ENCODE data around the gene CLBA1.

Gene CLBA1

DNA sequence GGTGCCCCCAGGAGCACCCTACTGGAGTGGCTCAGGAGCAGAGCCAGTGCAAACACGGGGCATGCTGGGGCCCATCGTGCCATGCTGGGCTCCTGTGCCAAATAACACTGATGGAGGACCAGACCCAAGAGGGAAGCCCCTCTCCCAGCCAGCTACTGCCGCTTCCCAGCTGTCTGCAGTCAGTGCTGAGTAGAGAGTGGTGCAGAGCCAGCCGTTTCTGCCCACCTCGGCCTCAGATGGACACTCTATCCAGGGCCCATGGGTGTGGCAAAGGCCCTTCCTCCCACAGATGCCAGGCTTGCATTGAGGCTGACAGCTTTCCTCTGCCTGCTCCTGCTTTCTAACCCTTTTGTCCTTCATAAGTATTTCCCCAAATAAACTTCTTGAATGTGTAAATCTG, 13.2 kb downstream of the CLBA1 start:
- no peak for DNase-seq (ENCODE audit: low read depth in 2 of 2)
- TF ChIP-seq, protein P1, sequence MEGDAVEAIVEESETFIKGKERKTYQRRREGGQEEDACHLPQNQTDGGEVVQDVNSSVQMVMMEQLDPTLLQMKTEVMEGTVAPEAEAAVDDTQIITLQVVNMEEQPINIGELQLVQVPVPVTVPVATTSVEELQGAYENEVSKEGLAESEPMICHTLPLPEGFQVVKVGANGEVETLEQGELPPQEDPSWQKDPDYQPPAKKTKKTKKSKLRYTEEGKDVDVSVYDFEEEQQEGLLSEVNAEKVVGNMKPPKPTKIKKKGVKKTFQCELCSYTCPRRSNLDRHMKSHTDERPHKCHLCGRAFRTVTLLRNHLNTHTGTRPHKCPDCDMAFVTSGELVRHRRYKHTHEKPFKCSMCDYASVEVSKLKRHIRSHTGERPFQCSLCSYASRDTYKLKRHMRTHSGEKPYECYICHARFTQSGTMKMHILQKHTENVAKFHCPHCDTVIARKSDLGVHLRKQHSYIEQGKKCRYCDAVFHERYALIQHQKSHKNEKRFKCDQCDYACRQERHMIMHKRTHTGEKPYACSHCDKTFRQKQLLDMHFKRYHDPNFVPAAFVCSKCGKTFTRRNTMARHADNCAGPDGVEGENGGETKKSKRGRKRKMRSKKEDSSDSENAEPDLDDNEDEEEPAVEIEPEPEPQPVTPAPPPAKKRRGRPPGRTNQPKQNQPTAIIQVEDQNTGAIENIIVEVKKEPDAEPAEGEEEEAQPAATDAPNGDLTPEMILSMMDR (IDR thresholded peaks at IDR 0.05; ENCODE audit: low read depth, low read length), result no peak
- no peak overlapping the region for H3K4me3 ChIP-seq (replicated peaks in 1 of 2; ENCODE audit: low read depth in 2 of 2, low read length in 2 of 2)

DNA sequence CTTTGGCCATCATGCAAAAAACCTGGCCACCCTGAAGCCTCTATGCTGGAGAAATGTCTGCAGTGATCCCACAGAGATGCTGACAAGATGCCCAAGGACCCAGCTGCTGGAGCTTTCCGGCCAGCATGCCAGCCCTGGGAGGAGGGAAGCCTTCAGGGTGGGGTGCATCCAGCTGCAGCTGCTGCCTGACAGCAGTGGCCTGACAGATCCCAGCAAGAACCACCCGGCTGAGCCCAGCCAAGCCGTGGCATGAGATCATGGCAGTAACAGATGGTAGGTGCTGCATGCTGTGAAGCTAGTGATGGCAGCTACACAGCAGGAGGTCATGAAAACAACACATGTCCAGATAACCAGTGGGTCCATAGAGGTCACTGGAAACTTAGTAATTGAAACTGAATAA, 13.8 kb downstream of the CLBA1 start:
- TF ChIP-seq, protein P1 (IDR thresholded peaks at IDR 0.05; ENCODE audit: low read depth, low read length), result no peak
- no peak overlapping the region for H3K4me3 ChIP-seq (replicated peaks in 1 of 2; ENCODE audit: low read depth in 2 of 2, low read length in 2 of 2)
- no peak for DNase-seq (ENCODE audit: low read depth in 2 of 2)

DNA sequence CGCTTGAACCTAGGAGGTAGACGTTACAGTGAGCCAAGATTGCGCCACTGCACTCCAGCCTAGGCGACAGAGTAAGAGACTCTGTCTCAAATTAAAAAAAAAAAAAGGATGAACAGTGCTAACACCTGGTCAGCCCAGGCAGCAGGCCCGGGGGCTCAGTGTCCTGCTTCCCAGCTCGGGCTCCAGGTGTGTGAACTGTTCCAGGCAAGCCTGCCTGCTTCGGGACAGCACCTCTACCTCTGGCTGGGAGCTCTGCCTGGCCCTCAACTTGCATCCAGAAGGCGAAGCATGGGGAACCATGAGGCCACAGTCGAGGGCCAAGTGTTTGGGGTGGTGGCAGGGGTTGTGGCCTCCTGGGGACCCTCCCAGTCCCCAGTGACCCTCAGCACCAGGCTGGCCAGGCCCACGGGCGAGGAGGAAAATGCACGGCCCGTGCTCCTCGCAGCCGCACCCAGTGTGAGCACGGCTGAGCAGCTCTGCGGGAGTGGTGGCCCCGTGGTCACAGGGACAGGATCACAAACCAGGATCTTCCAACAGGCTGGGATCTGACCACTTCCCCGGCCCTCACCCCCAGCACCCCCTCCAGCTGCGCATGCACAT, 19.8 kb downstream of the CLBA1 start:
- H3K4me3 ChIP-seq (replicated peaks in 1 of 2; ENCODE audit: low read depth in 2 of 2, low read length in 2 of 2), result no peak overlapping the region
- TF ChIP-seq, protein P1 (IDR thresholded peaks at IDR 0.05; ENCODE audit: low read depth, low read length), result no peak
- DNase-seq (ENCODE audit: low read depth in 2 of 2), result no peak

DNA sequence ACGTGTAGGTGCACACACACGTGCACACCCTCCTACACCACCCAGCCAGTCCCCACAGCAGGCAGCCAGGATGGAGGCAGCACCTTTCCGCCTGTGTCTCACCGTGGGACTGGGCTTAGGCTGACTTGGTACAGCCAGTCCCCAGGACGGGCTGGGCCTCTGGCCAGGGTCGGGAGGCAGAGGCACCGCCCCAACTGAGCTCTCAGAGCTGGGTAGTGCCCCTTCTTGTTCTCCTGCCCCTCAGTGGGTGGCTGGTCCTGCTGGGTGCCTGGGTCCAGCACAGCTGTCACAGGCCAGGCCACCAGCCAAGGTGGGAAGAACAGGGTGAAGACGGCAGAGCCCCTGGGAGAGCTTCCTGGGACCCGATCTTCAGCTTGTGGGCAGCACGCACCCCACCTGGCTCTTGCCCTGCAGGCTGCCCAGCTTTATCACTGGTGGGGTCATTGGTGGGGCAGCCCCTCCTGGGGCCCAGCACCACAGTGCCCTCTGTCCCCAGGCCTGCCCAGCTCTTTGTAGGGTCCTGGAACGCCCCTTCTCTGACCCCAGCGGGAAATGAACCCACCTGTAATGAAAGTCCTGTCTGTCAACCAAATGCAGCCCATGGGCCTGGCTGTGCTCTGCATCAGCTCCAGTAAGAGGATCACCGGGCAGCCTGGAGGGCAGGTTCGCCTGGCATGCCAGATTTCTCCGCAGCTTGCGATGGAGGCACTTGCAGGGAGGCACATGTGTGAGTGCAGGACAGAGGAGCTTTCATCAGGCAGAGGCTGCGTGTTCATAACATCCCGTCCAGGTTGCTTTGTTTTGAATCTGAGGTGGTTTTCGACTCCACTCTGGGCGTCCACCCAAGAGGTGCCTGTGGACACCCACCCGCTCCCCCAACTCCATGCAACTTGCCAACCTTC, 20.6 kb downstream of the CLBA1 start:
- H3K4me3 ChIP-seq (replicated peaks in 1 of 2; ENCODE audit: low read depth in 2 of 2, low read length in 2 of 2), result no peak overlapping the region
- DNase-seq (ENCODE audit: low read depth in 2 of 2), result no peak
- TF ChIP-seq, protein P1 (IDR thresholded peaks at IDR 0.05; ENCODE audit: low read depth, low read length), result no peak

DNA sequence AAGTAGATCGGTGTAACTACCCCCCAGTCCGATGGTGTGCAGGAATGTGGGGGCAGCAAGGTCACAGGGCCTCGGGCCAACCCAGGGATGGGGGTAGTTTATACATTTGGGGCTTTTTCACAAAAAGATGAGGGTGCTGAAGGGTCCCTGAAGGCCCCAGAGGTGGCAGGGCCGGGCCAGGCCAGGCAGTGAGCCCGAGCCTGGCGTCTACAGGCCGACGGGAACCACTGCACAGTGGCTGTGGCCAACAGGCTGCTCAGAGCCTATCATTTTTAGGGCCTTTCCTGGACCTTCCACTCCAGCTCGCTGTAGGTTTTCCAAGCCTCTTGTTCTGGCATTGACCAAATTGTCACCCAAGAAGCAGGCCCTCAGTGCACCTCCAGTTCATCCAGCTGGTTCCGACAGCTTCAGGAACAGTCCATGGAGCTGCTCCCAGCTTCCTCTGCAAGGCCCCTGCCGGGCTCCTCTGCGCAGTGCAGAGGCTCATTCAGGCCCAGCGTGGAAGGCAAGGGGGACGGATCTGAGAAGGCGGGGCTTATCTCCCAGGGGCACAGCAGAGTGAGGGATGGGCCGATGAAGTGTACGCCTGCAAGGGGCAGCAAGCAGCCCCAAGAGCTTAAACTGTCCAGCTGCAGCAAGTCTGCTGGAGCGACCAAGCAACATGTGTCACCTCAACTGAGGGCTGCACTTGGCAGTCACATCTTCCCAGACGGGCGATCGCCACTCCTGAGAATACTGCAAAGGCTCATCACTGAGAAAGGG, 21.4 kb downstream of the CLBA1 start:
- H3K4me3 ChIP-seq (replicated peaks in 1 of 2; ENCODE audit: low read depth in 2 of 2, low read length in 2 of 2), result no peak overlapping the region
- DNase-seq (ENCODE audit: low read depth in 2 of 2), result no peak
- TF ChIP-seq, protein P1 (IDR thresholded peaks at IDR 0.05; ENCODE audit: low read depth, low read length), result no peak

DNA sequence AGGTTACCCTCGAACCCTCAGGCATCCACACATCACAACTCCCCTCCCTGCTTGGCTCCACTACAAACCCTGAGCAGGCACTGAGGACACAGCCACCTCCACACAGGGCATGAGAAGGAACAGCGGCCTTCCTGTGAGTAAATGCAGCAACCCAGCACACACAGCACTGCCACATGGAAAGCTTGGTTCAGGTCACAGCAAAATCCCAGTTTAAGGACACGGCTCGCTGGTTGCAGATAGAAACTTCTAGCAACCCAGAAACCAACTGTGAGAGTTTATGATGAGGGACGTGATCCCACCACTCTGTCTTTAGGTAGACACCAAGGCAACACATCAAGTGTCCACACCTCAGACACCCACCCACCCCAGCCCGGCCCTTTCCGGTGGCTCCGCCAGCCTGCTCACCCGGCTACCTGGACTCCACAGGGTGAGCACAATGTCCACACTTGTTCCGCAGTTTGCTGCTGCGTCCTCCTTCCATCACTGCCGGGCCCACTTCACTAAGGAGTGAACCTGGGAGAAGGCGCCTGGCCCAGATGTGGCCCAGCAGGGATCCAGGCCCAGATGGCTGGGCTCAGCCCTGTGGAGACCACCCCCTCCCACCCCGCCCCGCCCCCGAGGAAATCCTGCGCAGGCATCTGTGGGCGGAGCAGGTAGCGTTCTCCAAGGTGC, 22.1 kb downstream of the CLBA1 start:
- TF ChIP-seq, protein P1 (IDR thresholded peaks at IDR 0.05; ENCODE audit: low read depth, low read length), result no peak
- no peak for DNase-seq (ENCODE audit: low read depth in 2 of 2)
- H3K4me3 ChIP-seq (replicated peaks in 1 of 2; ENCODE audit: low read depth in 2 of 2, low read length in 2 of 2), result no peak overlapping the region

Measured in cardiac fibroblast (primary cell).